Duodenal mucosa (tissue), 2 donors: Measurements from ENCODE around the gene PPP1R13L.

ENCODE experiments used
- H3K27ac ChIP-seq: one replicate; pipeline ENCODE4 v1.7.0; 2013; ENCODE audit warnings: low read depth, low read length
- H3K27me3 ChIP-seq, 2 donors: one replicate each; pipeline ENCODE4 v1.7.0; 2013; ENCODE audit warnings: low read length in 2 of 2, control low read depth in 1 of 2; ENCODE audit not compliant: insufficient read depth in 2 of 2, control insufficient read depth in 1 of 2
- H3K36me3 ChIP-seq, 2 donors: one replicate each; pipeline ENCODE4 v1.7.0; 2013; ENCODE audit warnings: low read length in 2 of 2, control low read depth in 1 of 2; ENCODE audit not compliant: insufficient read depth in 2 of 2, control insufficient read depth in 1 of 2
- H3K4me1 ChIP-seq, 2 donors: one replicate each; pipeline ENCODE4 v1.7.0; 2013; ENCODE audit warnings: low read length in 2 of 2, control low read depth in 1 of 2; ENCODE audit not compliant: insufficient read depth in 2 of 2, control insufficient read depth in 1 of 2
- H3K4me3 ChIP-seq, 2 donors: one replicate each; pipeline ENCODE4 v1.7.0; 2013; ENCODE audit warnings: low read length in 2 of 2, low read depth in 1 of 2
- H3K9ac ChIP-seq, 2 donors: one replicate each; pipeline ENCODE4 v1.7.0; 2013; ENCODE audit warnings: low read length in 2 of 2, low read depth in 1 of 2
- H3K9me3 ChIP-seq, 2 donors: one replicate each; pipeline ENCODE4 v1.7.0; 2013; ENCODE audit warnings: low read length in 2 of 2, control low read depth in 1 of 2; ENCODE audit not compliant: control insufficient read depth in 1 of 2

The PPP1R13L gene

GRCh38 chr19:45400192-45400591, 4.7 kb downstream of the PPP1R13L start:
- Histone ChIP-seq H3K4me3 (no peak overlapping the region), H3K27ac (no peak overlapping the region), H3K36me3 (no peaks in the 10 kb centered on the region)

DNA sequence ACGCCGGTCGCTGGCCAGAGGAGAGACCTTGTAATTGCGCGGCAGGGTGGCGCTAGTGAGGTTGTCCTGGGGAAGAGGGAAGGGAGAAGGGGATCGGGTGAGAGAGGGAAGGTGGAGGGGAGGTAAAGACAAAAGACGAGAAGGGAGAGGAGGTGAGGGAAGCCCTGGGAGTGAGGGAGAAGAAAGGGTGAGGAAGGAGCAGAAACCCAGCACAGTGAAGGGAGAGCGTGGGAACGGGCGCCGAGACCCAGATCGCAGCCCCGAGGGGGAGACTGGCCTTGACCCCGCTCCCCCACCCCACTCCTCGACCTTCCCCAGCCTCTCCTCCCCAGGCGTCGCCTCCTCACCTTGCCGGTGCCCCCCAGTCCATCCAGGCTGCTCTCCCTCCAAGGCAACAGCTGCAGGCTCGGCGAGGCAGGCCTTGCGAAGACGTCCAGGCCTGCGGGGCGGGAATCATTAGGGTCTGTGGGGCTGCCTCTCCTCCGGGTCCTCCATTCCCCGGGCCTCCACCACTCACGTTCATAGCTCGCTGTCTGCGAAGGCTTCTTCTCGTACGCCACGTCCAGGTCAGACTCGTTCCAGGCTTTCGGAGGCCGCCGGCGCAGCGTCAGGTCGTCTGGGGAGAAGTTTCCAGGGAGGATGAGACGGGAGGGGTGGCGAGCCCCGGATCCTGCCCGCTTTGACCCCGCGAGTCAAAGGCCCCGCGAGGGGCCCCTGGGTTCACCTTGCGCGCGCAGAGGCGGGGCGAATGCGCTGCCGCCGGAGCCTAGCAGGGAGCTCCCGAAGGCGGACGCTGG, 8.8 kb downstream of the PPP1R13L start:
- Histone ChIP-seq H3K9me3 (no peaks in the 10 kb centered on the region), H3K4me1 (peaks cover 0 to 5% of the 10 kb centered on the region in 2 donors), H3K27ac (no peak overlapping the region), H3K27me3 (no peaks in the 10 kb centered on the region), H3K36me3 (peaks cover 0 to 4% of the 10 kb centered on the region in 2 donors), H3K9ac (no peak overlapping the region), H3K4me3 (no peak overlapping the region)

More at GRCh38 chr19:45400192-45400591, 4.7 kb downstream of the PPP1R13L start:
- Histone ChIP-seq H3K27me3 (peaks cover 3 to 5% of the 10 kb centered on the region in 2 donors), H3K9ac (no peak overlapping the region), H3K4me1 (peaks cover 23 to 32% of the 10 kb centered on the region in 2 donors), H3K9me3 (no peaks in the 10 kb centered on the region)

GRCh38 chr19:45391871-45392665, 12.8 kb downstream of the PPP1R13L start:
- Histone ChIP-seq H3K36me3 (peaks cover 0 to 4% of the 10 kb centered on the region in 2 donors), H3K27me3 (no peaks in the 10 kb centered on the region)

GRCh38 chr19:45391346-45391745, 13.5 kb downstream of the PPP1R13L start:
- H3K9ac ChIP-seq: no peak overlapping the region
- H3K27ac ChIP-seq: no peak overlapping the region
- H3K4me3 ChIP-seq: no peak overlapping the region
- H3K36me3 ChIP-seq: peaks cover 0 to 4% of the 10 kb centered on the region in 2 donors
- peaks cover under 1% of the 10 kb centered on the region in 2 donors for H3K27me3 ChIP-seq
- H3K4me1 ChIP-seq: no peaks in the 10 kb centered on the region
- no peaks in the 10 kb centered on the region for H3K9me3 ChIP-seq

More at GRCh38 chr19:45391871-45392665, 12.8 kb downstream of the PPP1R13L start:
- H3K9me3 ChIP-seq: no peaks in the 10 kb centered on the region
- H3K27ac ChIP-seq: no peak overlapping the region
- H3K9ac ChIP-seq: no peak overlapping the region
- no peak overlapping the region for H3K4me3 ChIP-seq
- no peaks in the 10 kb centered on the region for H3K4me1 ChIP-seq

DNA sequence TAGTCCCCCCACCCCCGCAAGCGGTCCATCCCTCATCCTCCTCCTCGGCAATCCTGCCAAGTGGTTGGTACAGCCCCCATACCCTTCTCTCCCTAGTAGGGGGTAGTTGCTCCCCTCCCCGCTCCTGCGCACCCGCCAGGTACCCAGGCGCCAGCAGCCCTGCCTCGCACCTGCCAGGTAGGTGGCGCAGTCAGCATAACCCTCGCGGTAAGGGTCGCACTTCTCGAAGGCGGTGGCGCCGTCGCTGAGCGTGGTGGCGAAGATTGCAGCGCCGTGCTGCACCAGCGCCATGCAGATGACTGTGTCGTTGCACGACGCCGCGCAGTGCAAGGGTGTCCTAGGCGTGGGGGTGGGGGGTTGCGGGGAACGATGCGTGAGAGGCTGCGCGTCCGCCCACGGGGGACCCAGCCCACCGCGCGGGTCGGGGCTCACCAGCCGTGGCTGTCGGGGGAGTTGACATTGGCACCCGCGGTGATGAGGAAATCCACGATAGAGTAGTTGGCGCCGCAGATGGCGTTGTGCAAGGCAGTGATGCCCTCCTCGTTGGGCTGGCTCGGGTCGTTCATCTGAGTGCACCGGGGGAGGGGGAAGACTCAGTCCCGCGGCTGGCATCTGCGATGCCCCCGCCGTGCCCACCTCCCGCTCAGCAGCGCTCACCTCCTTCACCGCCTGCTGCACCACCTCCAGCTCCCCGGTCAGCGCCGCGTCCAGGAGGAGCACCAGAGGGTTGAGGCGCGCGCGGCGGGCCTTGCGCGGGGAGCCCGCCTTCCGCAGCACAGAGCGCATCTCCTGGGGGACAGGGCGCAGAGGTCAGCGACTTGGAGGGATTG, 19.3 kb downstream of the PPP1R13L start:
- H3K36me3 ChIP-seq: no peaks in the 10 kb centered on the region
- no peak overlapping the region for H3K4me3 ChIP-seq
- no peaks in the 10 kb centered on the region for H3K9me3 ChIP-seq
- H3K27ac ChIP-seq: no peak overlapping the region
- H3K4me1 ChIP-seq: no peaks in the 10 kb centered on the region
- peaks cover 17 to 18% of the 10 kb centered on the region in 2 donors for H3K27me3 ChIP-seq
- H3K9ac ChIP-seq: no peak overlapping the region

GRCh38 chr19:45382426-45382825, 22.4 kb downstream of the PPP1R13L start:
- Histone ChIP-seq H3K36me3 (no peaks in the 10 kb centered on the region), H3K4me3 (no peak overlapping the region), H3K9me3 (no peaks in the 10 kb centered on the region), H3K9ac (no peak overlapping the region), H3K27ac (no peak overlapping the region), H3K4me1 (no peaks in the 10 kb centered on the region), H3K27me3 (peaks cover 17 to 18% of the 10 kb centered on the region in 2 donors)

- Histone ChIP-seq H3K36me3 (no peaks in the 10 kb centered on the region), H3K27me3 (peaks cover 4 to 5% of the 10 kb centered on the region in 2 donors), H3K4me3 (no peak overlapping the region), H3K9ac (no peak overlapping the region), H3K27ac (no peak overlapping the region), H3K4me1 (no peaks in the 10 kb centered on the region), H3K9me3 (no peaks in the 10 kb centered on the region)
Measured at GRCh38 chr19:45380107-45380506, 24.8 kb downstream of the PPP1R13L start.

DNA sequence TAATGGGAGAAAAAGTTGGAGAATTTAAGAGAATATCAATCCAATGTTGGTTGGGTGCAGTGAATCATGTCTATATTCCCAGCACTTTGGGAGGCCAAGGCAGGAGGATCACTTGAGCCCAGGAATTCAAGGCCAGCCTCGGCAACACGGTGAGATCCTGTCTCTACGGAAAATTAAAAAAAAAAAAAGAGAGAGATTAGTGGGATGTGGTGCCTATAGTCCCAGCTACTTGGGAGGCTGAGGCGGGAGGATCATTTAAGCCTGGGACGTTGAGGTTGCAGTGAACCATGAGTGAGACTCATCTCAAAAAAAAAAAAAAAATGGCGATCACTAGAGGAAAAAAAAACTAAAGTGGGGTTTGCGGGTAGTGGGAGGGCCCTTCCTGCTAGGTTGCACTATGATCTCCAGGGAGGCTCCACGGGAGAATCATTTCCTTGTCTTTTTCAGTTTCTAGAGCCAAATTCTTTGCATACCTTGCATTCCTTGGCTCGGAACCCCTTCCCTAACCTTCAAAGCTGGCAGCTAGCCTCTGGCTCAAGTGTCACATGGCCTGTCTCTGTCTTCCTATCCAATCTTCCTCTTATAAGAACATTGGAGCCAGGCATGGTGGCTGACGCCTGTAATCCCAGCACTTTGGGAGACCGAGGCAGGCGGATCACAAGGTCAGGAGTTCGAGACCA, 28.7 kb downstream of the PPP1R13L start:
- no peaks in the 10 kb centered on the region for H3K4me1 ChIP-seq
- H3K36me3 ChIP-seq: no peaks in the 10 kb centered on the region
- H3K9me3 ChIP-seq: no peaks in the 10 kb centered on the region
- no peaks in the 10 kb centered on the region for H3K27me3 ChIP-seq
- no peak overlapping the region for H3K9ac ChIP-seq
- H3K27ac ChIP-seq: no peak overlapping the region
- H3K4me3 ChIP-seq: no peak overlapping the region

GRCh38 chr19:45370410-45371204, 34.3 kb downstream of the PPP1R13L start, which contains the start of gene ERCC2:
Gene ERCC2, minus strand, starts transcription at chr19:45370573. Its CDS starts 33 bp downstream, at chr19:45370540.
- Histone ChIP-seq H3K9ac (peak within 1 kb of the TSS; percentile 64 to 71), H3K9me3 (no peaks in the 10 kb centered on the region), H3K27ac (no peak within 1 kb of the TSS), H3K4me3 (peak within 1 kb of the TSS; percentile 79 to 86), H3K36me3 (no peaks in the 10 kb centered on the region), H3K27me3 (no peaks in the 10 kb centered on the region), H3K4me1 (peaks cover 0 to 7% of the 10 kb centered on the region in 2 donors)
